Measurements from ENCODE around the gene YPEL2.

YPEL2 gene

GRCh38 chr17:59347975-59348391 is 16.5 kb downstream of the YPEL2 start:
- no peaks in the 10 kb centered on the region for H3K27me3 ChIP-seq (ENCODE audit: insufficient read depth, low read length)
- no peak overlapping the region for H2AFZ ChIP-seq (ENCODE audit: insufficient read depth, low read length, poor library complexity)
- peak overlapping the region; percentile 79 for H4K91ac ChIP-seq (ENCODE audit: low read depth, low read length)
- H3K4me1 ChIP-seq (ENCODE audit: control insufficient read depth in 1 of 2, insufficient read depth in 2 of 2, low read length in 2 of 2), result peaks cover 26 to 29% of the 10 kb centered on the region in 2 experiments
- DNase-seq, result peak; percentile 95 to 97
- H3K4me2 ChIP-seq (ENCODE audit: low read length), result peak overlapping the region; percentile 32
- H4K8ac ChIP-seq (ENCODE audit: low read depth, low read length), result no peak overlapping the region
- H3K9ac ChIP-seq (ENCODE audit: low read length), result no peak overlapping the region
- peak overlapping the region; percentile 52 for H3K4ac ChIP-seq (ENCODE audit: low read depth, low read length)
- H2BK12ac ChIP-seq (ENCODE audit: low read length), result no peak overlapping the region
- peak overlapping the region; percentile 28 for H2AK5ac ChIP-seq (ENCODE audit: low read length)
- H3K18ac ChIP-seq (ENCODE audit: low read length), result peak overlapping the region; percentile 37
- H3K4me3 ChIP-seq (ENCODE audit: low read depth, low read length), result no peak overlapping the region
- no peak overlapping the region for H3K14ac ChIP-seq (ENCODE audit: low read length)
- H4K12ac ChIP-seq (ENCODE audit: low read depth, low read length), result no peak overlapping the region
- H3K23ac ChIP-seq (ENCODE audit: low read length), result no peak overlapping the region
- peaks cover 23% of the 10 kb centered on the region for H3K79me1 ChIP-seq (ENCODE audit: low read length)
- peaks cover 11% of the 10 kb centered on the region for H3K79me2 ChIP-seq (ENCODE audit: control insufficient read depth, insufficient read depth, low read length, poor library complexity)
- no peaks in the 10 kb centered on the region for H3K9me3 ChIP-seq (ENCODE audit: insufficient read depth, low read depth, low read length)
- H2BK120ac ChIP-seq (ENCODE audit: insufficient read depth, low read length, poor library complexity), result peak overlapping the region; percentile 47
- H2BK5ac ChIP-seq (ENCODE audit: low read depth, low read length, poor library complexity), result peak overlapping the region; percentile 67
- WGBS (ENCODE audit: extremely low coverage, insufficient coverage, insufficient read length), result no CpG with 5 or more reads among the region's 7 CpGs
- H3K36me3 ChIP-seq (ENCODE audit: control insufficient read depth in 1 of 2, insufficient read depth in 2 of 2, low read length in 2 of 2), result peaks cover 2 to 9% of the 10 kb centered on the region in 2 experiments
- H3K27ac ChIP-seq (ENCODE audit: low read depth, low read length), result peak overlapping the region; percentile 80

GRCh38 chr17:59349178-59349577 is 17.7 kb downstream of the YPEL2 start:
- Histone ChIP-seq H3K36me3 (ENCODE audit: control insufficient read depth in 1 of 2, insufficient read depth in 2 of 2, low read length in 2 of 2) (peaks cover 6 to 17% of the 10 kb centered on the region in 2 experiments), H3K27ac (ENCODE audit: low read depth, low read length) (no peak overlapping the region), H3K23ac (ENCODE audit: low read length) (no peak overlapping the region), H3K4me3 (ENCODE audit: low read depth, low read length) (no peak overlapping the region), H4K91ac (ENCODE audit: low read depth, low read length) (no peak overlapping the region), H3K27me3 (ENCODE audit: insufficient read depth, low read length) (no peaks in the 10 kb centered on the region), H2BK120ac (ENCODE audit: insufficient read depth, low read length, poor library complexity) (no peak overlapping the region), H3K14ac (ENCODE audit: low read length) (peak overlapping the region; percentile 11), H3K4me2 (ENCODE audit: low read length) (no peak overlapping the region), H2BK5ac (ENCODE audit: low read depth, low read length, poor library complexity) (peak overlapping the region; percentile 15), H2AFZ (ENCODE audit: insufficient read depth, low read length, poor library complexity) (no peak overlapping the region), H3K79me1 (ENCODE audit: low read length) (peaks cover 25% of the 10 kb centered on the region), H2AK5ac (ENCODE audit: low read length) (peak overlapping the region; percentile 15), H3K4ac (ENCODE audit: low read depth, low read length) (peak overlapping the region; percentile 60), H3K9ac (ENCODE audit: low read length) (no peak overlapping the region), H4K12ac (ENCODE audit: low read depth, low read length) (no peak overlapping the region), H3K18ac (ENCODE audit: low read length) (peak overlapping the region; percentile 44), H3K79me2 (ENCODE audit: control insufficient read depth, insufficient read depth, low read length, poor library complexity) (peaks cover 11% of the 10 kb centered on the region), H3K9me3 (ENCODE audit: insufficient read depth, low read depth, low read length) (no peaks in the 10 kb centered on the region), H2BK12ac (ENCODE audit: low read length) (peak overlapping the region; percentile 54), H3K4me1 (ENCODE audit: control insufficient read depth in 1 of 2, insufficient read depth in 2 of 2, low read length in 2 of 2) (peaks cover 35 to 40% of the 10 kb centered on the region in 2 experiments), H4K8ac (ENCODE audit: low read depth, low read length) (no peak overlapping the region)
- WGBS (ENCODE audit: extremely low coverage, insufficient coverage, insufficient read length), result no CpG with 5 or more reads among the region's 8 CpGs
- peak; percentile 64 to 76 for DNase-seq

- H3K27ac ChIP-seq (ENCODE audit: low read depth, low read length), result no peak overlapping the region
- H2BK5ac ChIP-seq (ENCODE audit: low read depth, low read length, poor library complexity), result peak overlapping the region; percentile 16
- H3K14ac ChIP-seq (ENCODE audit: low read length), result no peak overlapping the region
- H4K12ac ChIP-seq (ENCODE audit: low read depth, low read length), result no peak overlapping the region
- H3K9ac ChIP-seq (ENCODE audit: low read length), result no peak overlapping the region
- no peak overlapping the region for H2AFZ ChIP-seq (ENCODE audit: insufficient read depth, low read length, poor library complexity)
- DNase-seq, result no peak
- peaks cover 20% of the 10 kb centered on the region for H3K79me1 ChIP-seq (ENCODE audit: low read length)
- H3K9me3 ChIP-seq (ENCODE audit: insufficient read depth, low read depth, low read length), result peaks cover 2% of the 10 kb centered on the region
- peak overlapping the region; percentile 44 for H4K91ac ChIP-seq (ENCODE audit: low read depth, low read length)
- H2BK12ac ChIP-seq (ENCODE audit: low read length), result peak overlapping the region; percentile 47
- peaks cover 10% of the 10 kb centered on the region for H3K79me2 ChIP-seq (ENCODE audit: control insufficient read depth, insufficient read depth, low read length, poor library complexity)
- peak overlapping the region; percentile 56 for H4K8ac ChIP-seq (ENCODE audit: low read depth, low read length)
- no peak overlapping the region for H3K4me2 ChIP-seq (ENCODE audit: low read length)
- H3K4ac ChIP-seq (ENCODE audit: low read depth, low read length), result peak overlapping the region; percentile 27
- H3K23ac ChIP-seq (ENCODE audit: low read length), result no peak overlapping the region
- H2AK5ac ChIP-seq (ENCODE audit: low read length), result peak overlapping the region; percentile 73
- no peak overlapping the region for H3K4me3 ChIP-seq (ENCODE audit: low read depth, low read length)
- H3K18ac ChIP-seq (ENCODE audit: low read length), result no peak overlapping the region
- H3K4me1 ChIP-seq (ENCODE audit: control insufficient read depth in 1 of 2, insufficient read depth in 2 of 2, low read length in 2 of 2), result peaks cover 29 to 30% of the 10 kb centered on the region in 2 experiments
- no CpG with 5 or more reads among the region's 16 CpGs for WGBS (ENCODE audit: extremely low coverage, insufficient coverage, insufficient read length)
- H3K27me3 ChIP-seq (ENCODE audit: insufficient read depth, low read length), result no peaks in the 10 kb centered on the region
- peaks cover 11 to 19% of the 10 kb centered on the region in 2 experiments for H3K36me3 ChIP-seq (ENCODE audit: control insufficient read depth in 1 of 2, insufficient read depth in 2 of 2, low read length in 2 of 2)
- H2BK120ac ChIP-seq (ENCODE audit: insufficient read depth, low read length, poor library complexity), result peak overlapping the region; percentile 44
Measured at GRCh38 chr17:59353106-59353854, 21.8 kb downstream of the YPEL2 start.

GRCh38 chr17:59353936-59354755 is 22.7 kb downstream of the YPEL2 start:
- Histone ChIP-seq H3K4ac (ENCODE audit: low read depth, low read length) (no peak overlapping the region), H3K79me2 (ENCODE audit: control insufficient read depth, insufficient read depth, low read length, poor library complexity) (peaks cover 9% of the 10 kb centered on the region), H3K4me1 (ENCODE audit: control insufficient read depth in 1 of 2, insufficient read depth in 2 of 2, low read length in 2 of 2) (peaks cover 28 to 29% of the 10 kb centered on the region in 2 experiments), H3K9me3 (ENCODE audit: insufficient read depth, low read depth, low read length) (peaks cover 2% of the 10 kb centered on the region), H2BK5ac (ENCODE audit: low read depth, low read length, poor library complexity) (no peak overlapping the region), H4K91ac (ENCODE audit: low read depth, low read length) (peak overlapping the region; percentile 44), H3K79me1 (ENCODE audit: low read length) (peaks cover 18% of the 10 kb centered on the region), H3K4me3 (ENCODE audit: low read depth, low read length) (no peak overlapping the region), H2AFZ (ENCODE audit: insufficient read depth, low read length, poor library complexity) (no peak overlapping the region), H3K23ac (ENCODE audit: low read length) (no peak overlapping the region), H2AK5ac (ENCODE audit: low read length) (no peak overlapping the region), H4K8ac (ENCODE audit: low read depth, low read length) (no peak overlapping the region), H3K4me2 (ENCODE audit: low read length) (no peak overlapping the region), H3K18ac (ENCODE audit: low read length) (peak overlapping the region; percentile 55), H3K27ac (ENCODE audit: low read depth, low read length) (no peak overlapping the region), H4K12ac (ENCODE audit: low read depth, low read length) (no peak overlapping the region), H3K27me3 (ENCODE audit: insufficient read depth, low read length) (no peaks in the 10 kb centered on the region), H3K36me3 (ENCODE audit: control insufficient read depth in 1 of 2, insufficient read depth in 2 of 2, low read length in 2 of 2) (peaks cover 11 to 19% of the 10 kb centered on the region in 2 experiments), H3K14ac (ENCODE audit: low read length) (no peak overlapping the region), H3K9ac (ENCODE audit: low read length) (no peak overlapping the region), H2BK120ac (ENCODE audit: insufficient read depth, low read length, poor library complexity) (peak overlapping the region; percentile 44), H2BK12ac (ENCODE audit: low read length) (no peak overlapping the region)
- no CpG with 5 or more reads among the region's 9 CpGs for WGBS (ENCODE audit: extremely low coverage, insufficient coverage, insufficient read length)
- DNase-seq, result peak in 1 of 2 donors; percentile 53
